Esophagus squamous epithelium (tissue), 4 donors: ENCODE measurements around the gene OST4.

Experiments used
- POLR2A ChIP-seq, 4 donors: fragments of 450-650 bp; IDR thresholded peaks; one replicate each; pipeline ENCODE4 v1.6.1; 2017; ENCODE audit warnings: antibody characterized with exemption in 4 of 4, mild to moderate bottlenecking in 4 of 4, moderate library complexity in 3 of 4
- TF ChIP-seq, protein P1 (sequence below), 6 experiments: fragments of 450-650 bp in 4 of 6; fragments of 200-600 bp in 2 of 6; sonication (generic) in 2 of 6; IDR thresholded peaks; one replicate each; pipeline ENCODE4 v1.5.1; 2016 to 2019; ENCODE audit warnings: antibody characterized with exemption in 6 of 6, mild to moderate bottlenecking in 4 of 6, moderate library complexity in 4 of 6

DNA sequence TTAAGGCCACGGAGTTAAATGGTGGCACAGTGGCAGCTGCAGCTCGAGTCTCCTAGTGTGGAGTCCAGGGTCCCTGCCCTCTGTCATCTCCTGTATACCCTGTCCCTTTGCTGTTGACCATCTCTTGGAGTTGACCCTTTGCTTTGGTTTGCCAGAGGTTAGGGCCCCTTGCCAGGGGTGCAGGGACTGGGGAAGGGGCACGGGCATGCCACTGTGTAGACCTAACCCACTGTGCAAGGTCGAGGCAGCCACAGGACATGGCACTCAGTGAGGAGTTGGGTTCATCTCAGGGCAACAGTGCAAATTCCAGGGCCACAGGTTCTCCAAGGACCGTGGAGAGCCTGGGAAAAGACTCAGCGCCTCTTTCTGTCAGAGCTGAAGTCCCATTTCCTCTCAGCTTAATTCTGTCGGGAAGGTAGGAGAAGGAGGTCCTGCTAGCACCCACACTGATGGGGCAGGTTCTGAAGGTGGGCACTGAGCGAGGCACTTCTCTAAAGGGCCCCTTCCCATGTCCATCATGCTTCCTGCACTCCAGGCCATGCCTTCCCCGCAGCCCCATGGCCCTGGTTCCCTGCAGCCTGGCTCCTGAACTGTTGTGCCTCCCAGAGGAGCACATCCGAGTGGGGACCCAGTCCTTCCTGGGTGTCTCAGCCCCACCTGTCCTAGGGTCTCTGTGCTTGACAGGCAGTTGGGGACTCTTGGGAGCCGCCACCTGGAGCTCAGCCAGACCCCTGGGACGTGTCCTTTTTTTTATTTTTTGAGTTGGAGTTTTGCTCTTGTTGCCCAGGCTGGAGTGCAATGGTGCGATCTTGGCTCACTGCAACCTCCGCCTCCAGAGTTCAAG, 17.9 kb upstream of the OST4 start:
- TF ChIP-seq, protein P1, sequence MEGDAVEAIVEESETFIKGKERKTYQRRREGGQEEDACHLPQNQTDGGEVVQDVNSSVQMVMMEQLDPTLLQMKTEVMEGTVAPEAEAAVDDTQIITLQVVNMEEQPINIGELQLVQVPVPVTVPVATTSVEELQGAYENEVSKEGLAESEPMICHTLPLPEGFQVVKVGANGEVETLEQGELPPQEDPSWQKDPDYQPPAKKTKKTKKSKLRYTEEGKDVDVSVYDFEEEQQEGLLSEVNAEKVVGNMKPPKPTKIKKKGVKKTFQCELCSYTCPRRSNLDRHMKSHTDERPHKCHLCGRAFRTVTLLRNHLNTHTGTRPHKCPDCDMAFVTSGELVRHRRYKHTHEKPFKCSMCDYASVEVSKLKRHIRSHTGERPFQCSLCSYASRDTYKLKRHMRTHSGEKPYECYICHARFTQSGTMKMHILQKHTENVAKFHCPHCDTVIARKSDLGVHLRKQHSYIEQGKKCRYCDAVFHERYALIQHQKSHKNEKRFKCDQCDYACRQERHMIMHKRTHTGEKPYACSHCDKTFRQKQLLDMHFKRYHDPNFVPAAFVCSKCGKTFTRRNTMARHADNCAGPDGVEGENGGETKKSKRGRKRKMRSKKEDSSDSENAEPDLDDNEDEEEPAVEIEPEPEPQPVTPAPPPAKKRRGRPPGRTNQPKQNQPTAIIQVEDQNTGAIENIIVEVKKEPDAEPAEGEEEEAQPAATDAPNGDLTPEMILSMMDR (IDR thresholded peaks at IDR 0.05) = no peak
- no peak for TF ChIP-seq POLR2A (IDR thresholded peaks at IDR 0.05)
